H9 (cell line): Measurements from ENCODE around the gene PLA2G4C. TPM values are rescaled to one million over a fixed set of nuclear protein-coding genes. Genes with fewer than 3 reads are reported as not detected.
A peak's percentile ranks its signal among the peaks of the same experiment; 100 is the strongest.

Source experiments
- DNase-seq: peaks from one replicate; pipeline ENCODE4 v3.0.0-alpha.2; 2017
- H2AFZ ChIP-seq: one replicate; pipeline ENCODE4 v1.6.1; 2013; ENCODE audit warnings: mild to moderate bottlenecking, low read length, control low read depth, moderate library complexity
- H2AK5ac ChIP-seq: 2 replicates; pipeline ENCODE4 v1.6.1; 2013; ENCODE audit warnings: low read length, control low read depth, mixed read lengths; ENCODE audit not compliant: insufficient read length
- H2BK120ac ChIP-seq: one replicate; pipeline ENCODE4 v1.6.1; 2013; ENCODE audit warnings: low read depth, mild to moderate bottlenecking, low read length, control low read depth, inconsistent platforms; ENCODE audit not compliant: poor library complexity, severe bottlenecking
- H2BK12ac ChIP-seq: 2 replicates; pipeline ENCODE4 v1.6.1; 2013; ENCODE audit warnings: low read length, control low read depth, mixed read lengths, low read depth; ENCODE audit not compliant: insufficient read length
- H2BK15ac ChIP-seq: 2 replicates; pipeline ENCODE4 v1.6.1; 2013; ENCODE audit warnings: low read depth, low read length, control low read depth
- H2BK20ac ChIP-seq: one replicate; pipeline ENCODE4 v1.6.1; 2013; ENCODE audit warnings: low read depth, mild to moderate bottlenecking, low read length, control low read depth, inconsistent platforms; ENCODE audit not compliant: poor library complexity, severe bottlenecking
- H2BK5ac ChIP-seq: 2 replicates; pipeline ENCODE4 v1.6.1; 2013; ENCODE audit warnings: low read length, control low read depth, mixed read lengths; ENCODE audit not compliant: insufficient read length
- H3K14ac ChIP-seq: 2 replicates; pipeline ENCODE4 v1.6.1; 2013; ENCODE audit warnings: low read length, control low read depth; ENCODE audit not compliant: insufficient read depth
- H3K18ac ChIP-seq: 2 replicates; pipeline ENCODE4 v1.6.1; 2013; ENCODE audit warnings: low read depth, mild to moderate bottlenecking, mixed read lengths, low read length, control low read depth; ENCODE audit not compliant: insufficient read length
- H3K23ac ChIP-seq: 2 replicates; pipeline ENCODE4 v1.6.1; 2013; ENCODE audit warnings: low read length, control low read depth, mixed read lengths, low read depth; ENCODE audit not compliant: insufficient read length
- H3K23me2 ChIP-seq: 2 replicates; pipeline ENCODE4 v1.6.1; 2013; ENCODE audit warnings: low read depth, mild to moderate bottlenecking, mixed read lengths, low read length, control low read depth; ENCODE audit not compliant: insufficient read length, poor library complexity, severe bottlenecking
- H3K27ac ChIP-seq: 2 replicates; pipeline ENCODE4 v1.5.1; 2013; ENCODE audit warnings: low read length, control low read depth, mixed read lengths, low read depth; ENCODE audit not compliant: insufficient read length
- H3K27me3 ChIP-seq: 2 replicates; pipeline ENCODE4 v1.6.1; 2013; ENCODE audit warnings: low read length, control low read depth, inconsistent platforms; ENCODE audit not compliant: insufficient read depth
- H3K4ac ChIP-seq: 2 replicates; pipeline ENCODE4 v1.6.1; 2013; ENCODE audit warnings: low read depth, mild to moderate bottlenecking, control low read depth, inconsistent platforms, low read length, moderate library complexity
- H3K4me1 ChIP-seq: 2 replicates; pipeline ENCODE4 v1.6.1; 2013; ENCODE audit warnings: low read length, control low read depth, inconsistent platforms; ENCODE audit not compliant: insufficient read depth
- H3K4me2 ChIP-seq: 2 replicates; pipeline ENCODE4 v1.6.1; 2013; ENCODE audit warnings: low read length, control low read depth, mixed read lengths; ENCODE audit not compliant: insufficient read length, insufficient read depth
- H3K56ac ChIP-seq: 2 replicates; pipeline ENCODE4 v1.6.1; 2013; ENCODE audit warnings: low read depth, mild to moderate bottlenecking, mixed read lengths, low read length, control low read depth; ENCODE audit not compliant: insufficient read length
- H3K79me1 ChIP-seq: 2 replicates; pipeline ENCODE4 v1.6.1; 2013; ENCODE audit warnings: low read depth, mild to moderate bottlenecking, moderate library complexity, low read length, control low read depth, inconsistent platforms; ENCODE audit not compliant: insufficient read depth, poor library complexity, severe bottlenecking
- H3K79me2 ChIP-seq: 2 replicates; pipeline ENCODE4 v1.6.1; 2013; ENCODE audit warnings: low read length, control low read depth, inconsistent platforms; ENCODE audit not compliant: insufficient read depth
- H3K9ac ChIP-seq: 2 replicates; pipeline ENCODE4 v1.6.1; 2013; ENCODE audit warnings: low read length, control low read depth, mixed read lengths; ENCODE audit not compliant: insufficient read length; ENCODE audit errors: extremely low read depth
- H3K9me3 ChIP-seq: one replicate; pipeline ENCODE4 v1.6.1; 2013; ENCODE audit warnings: low read depth, low read length, inconsistent platforms; ENCODE audit not compliant: control insufficient read depth
- H3T11ph ChIP-seq: one replicate; pipeline ENCODE4 v1.6.1; 2013; ENCODE audit warnings: mild to moderate bottlenecking, low read length, control low read depth, inconsistent platforms
- H4K20me1 ChIP-seq: one replicate; pipeline ENCODE4 v1.6.1; 2013; ENCODE audit not compliant: control insufficient read depth, insufficient read length, insufficient read depth
- H4K5ac ChIP-seq: 2 replicates; pipeline ENCODE4 v1.6.1; 2013; ENCODE audit warnings: low read depth, mild to moderate bottlenecking, mixed read lengths, low read length, control low read depth; ENCODE audit not compliant: insufficient read length
- H4K8ac ChIP-seq: replicated peaks from 2 replicates; pipeline ENCODE4 v1.6.1; 2013; ENCODE audit warnings: low read length, control low read depth, mixed read lengths, low read depth; ENCODE audit not compliant: insufficient read length
- H4K91ac ChIP-seq: 2 replicates; pipeline ENCODE4 v1.6.1; 2013; ENCODE audit warnings: low read depth, mild to moderate bottlenecking, moderate library complexity, mixed read lengths, low read length, control low read depth; ENCODE audit not compliant: insufficient read length
- H3K27ac Mint-ChIP-seq, 3 experiments: 2 replicates in 2 of 3; 3 replicates in 1 of 3; pipeline ENCODE4 v1.8.0; 2020 to 2021; ENCODE audit warnings: mixed read lengths in 3 of 3, mild to moderate bottlenecking in 1 of 3, moderate library complexity in 1 of 3
- H3K27me3 Mint-ChIP-seq: 2 replicates; pipeline ENCODE4 v1.8.0; 2021; ENCODE audit warnings: low read depth, mild to moderate bottlenecking, moderate library complexity, mixed read lengths
- H3K36me3 Mint-ChIP-seq, 3 experiments: 2 replicates in 2 of 3; 3 replicates in 1 of 3; pipeline ENCODE4 v1.8.0; 2020 to 2021; ENCODE audit warnings: low read depth in 3 of 3, mixed read lengths in 3 of 3; ENCODE audit not compliant: insufficient read depth in 1 of 3
- H3K4me1 Mint-ChIP-seq, 2 experiments: 2 replicates each; pipeline ENCODE4 v1.8.0; 2020; ENCODE audit warnings: mixed read lengths in 2 of 2
- H3K4me3 Mint-ChIP-seq, 2 experiments: 2 replicates in 1 of 2; 3 replicates in 1 of 2; pipeline ENCODE4 v1.8.0; 2020 to 2021; ENCODE audit warnings: mild to moderate bottlenecking in 2 of 2, mixed read lengths in 2 of 2, moderate library complexity in 1 of 2
- H3K9me3 Mint-ChIP-seq, 2 experiments: 2 replicates in 1 of 2; 3 replicates in 1 of 2; pipeline ENCODE4 v1.8.0; 2020; ENCODE audit warnings: mild to moderate bottlenecking in 2 of 2, mixed read lengths in 2 of 2, moderate library complexity in 1 of 2
- WGBS: extraction: QIAGEN DNeasy Blood & Tissue Kit; methylation state at CpG from one replicate; pipeline ENCODE4 v1.1.7; 2013; ENCODE audit warnings: missing lambda C conversion rate, low lambda C conversion rate, mixed read lengths; ENCODE audit not compliant: insufficient read length; ENCODE audit errors: extremely low coverage; 5-methylcytosine and 5-hydroxymethylcytosine counted together
- total RNA-seq: library from RNA; stranded (reverse); gene quantifications from 2 replicates; pipeline ENCODE4 v1.2.1, GENCODE V29; 2021
- TF ChIP-seq, protein P1 (sequence below): fragments of 200-600 bp; sonication (generic); conservative IDR thresholded peaks from 3 replicates; pipeline ENCODE4 v1.8.0; 2021; ENCODE audit warnings: antibody characterized with exemption, mild to moderate bottlenecking

The PLA2G4C gene
- total RNA-seq, 1 experiment from 2014 or later: 7.0 TPM

DNA sequence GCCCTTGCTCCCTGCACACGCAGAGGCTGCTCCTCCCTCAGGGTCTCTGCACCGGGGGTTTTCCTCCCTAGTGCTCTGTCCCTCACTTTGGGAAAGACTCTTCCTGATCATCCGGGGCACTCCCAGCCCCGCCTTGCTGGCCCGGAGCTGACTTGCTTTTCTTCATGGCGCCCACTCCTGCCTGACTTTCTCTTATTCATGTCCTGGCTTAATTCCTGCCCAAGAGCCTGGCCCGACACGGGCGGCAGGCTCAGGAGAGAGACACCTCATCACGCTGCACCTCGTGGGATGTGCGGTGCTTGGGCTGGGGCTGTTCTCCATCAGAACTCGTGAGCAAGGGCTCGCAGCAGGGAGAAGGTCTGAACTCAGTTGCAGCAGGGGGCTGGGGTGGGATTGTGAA lies 11.8 kb upstream of the PLA2G4C start:
- no CpG with 5 or more reads among the region's 14 CpGs for WGBS
- Histone ChIP-seq H3K27me3 (no peaks in the 10 kb centered on the region), H2BK5ac (no peak overlapping the region), H2AK5ac (no peak overlapping the region), H3K23ac (no peak overlapping the region), H3K79me2 (no peaks in the 10 kb centered on the region), H3K56ac (no peak overlapping the region), H3K27ac (no peak overlapping the region), H4K91ac (no peak overlapping the region), H3K4me1 (no peaks in the 10 kb centered on the region), H3K4ac (no peak overlapping the region), H3K9me3 (no peaks in the 10 kb centered on the region), H3K9ac (no peak overlapping the region), H3K23me2 (no peaks in the 10 kb centered on the region), H3T11ph (no peak overlapping the region), H4K5ac (no peak overlapping the region), H4K8ac (no peak overlapping the region), H2BK20ac (no peak overlapping the region), H2BK12ac (no peak overlapping the region), H3K14ac (no peak overlapping the region), H2BK15ac (no peak overlapping the region), H3K4me2 (no peak overlapping the region), H4K20me1 (no peaks in the 10 kb centered on the region), H3K18ac (no peak overlapping the region), H2BK120ac (no peak overlapping the region), H2AFZ (no peak overlapping the region), H3K79me1 (no peaks in the 10 kb centered on the region)
- H3K4me1 Mint-ChIP-seq: peaks cover 8 to 11% of the 10 kb centered on the region in 2 experiments
- peak; percentile 14 for DNase-seq
- H3K9me3 Mint-ChIP-seq: no peaks in the 10 kb centered on the region
- TF ChIP-seq, protein P1, sequence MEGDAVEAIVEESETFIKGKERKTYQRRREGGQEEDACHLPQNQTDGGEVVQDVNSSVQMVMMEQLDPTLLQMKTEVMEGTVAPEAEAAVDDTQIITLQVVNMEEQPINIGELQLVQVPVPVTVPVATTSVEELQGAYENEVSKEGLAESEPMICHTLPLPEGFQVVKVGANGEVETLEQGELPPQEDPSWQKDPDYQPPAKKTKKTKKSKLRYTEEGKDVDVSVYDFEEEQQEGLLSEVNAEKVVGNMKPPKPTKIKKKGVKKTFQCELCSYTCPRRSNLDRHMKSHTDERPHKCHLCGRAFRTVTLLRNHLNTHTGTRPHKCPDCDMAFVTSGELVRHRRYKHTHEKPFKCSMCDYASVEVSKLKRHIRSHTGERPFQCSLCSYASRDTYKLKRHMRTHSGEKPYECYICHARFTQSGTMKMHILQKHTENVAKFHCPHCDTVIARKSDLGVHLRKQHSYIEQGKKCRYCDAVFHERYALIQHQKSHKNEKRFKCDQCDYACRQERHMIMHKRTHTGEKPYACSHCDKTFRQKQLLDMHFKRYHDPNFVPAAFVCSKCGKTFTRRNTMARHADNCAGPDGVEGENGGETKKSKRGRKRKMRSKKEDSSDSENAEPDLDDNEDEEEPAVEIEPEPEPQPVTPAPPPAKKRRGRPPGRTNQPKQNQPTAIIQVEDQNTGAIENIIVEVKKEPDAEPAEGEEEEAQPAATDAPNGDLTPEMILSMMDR: no peak
- peaks cover 53 to 84% (median 83%) of the 10 kb centered on the region in 3 experiments for H3K36me3 Mint-ChIP-seq
- no peak overlapping the region for H3K4me3 Mint-ChIP-seq
- no peaks in the 10 kb centered on the region for H3K27me3 Mint-ChIP-seq
- peak overlapping the region in 1 of 3 experiments; percentile 91; a peak in 1 of 7 replicates for H3K27ac Mint-ChIP-seq
